ENCODE measurements around the gene RAD52.

RAD52 gene

DNA sequence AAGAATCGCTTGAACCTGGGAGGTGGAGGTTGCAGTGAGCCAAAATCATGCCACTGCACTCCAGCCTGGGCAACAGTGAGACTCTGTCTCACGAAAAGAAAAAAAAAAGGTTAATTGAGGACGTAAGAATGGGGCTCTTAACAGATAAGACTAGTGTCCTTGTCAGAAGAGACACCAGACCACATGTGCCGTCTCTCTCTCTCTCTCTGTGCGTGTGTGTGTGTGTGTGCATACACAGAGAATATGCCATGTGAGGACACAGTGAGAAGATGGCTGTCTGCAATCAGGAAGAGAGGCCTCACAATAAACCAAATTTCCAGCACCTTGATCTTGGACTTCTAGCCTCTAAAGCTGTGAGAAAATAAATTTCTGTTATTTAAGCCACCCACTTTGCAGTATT lies 29.9 kb upstream of the RAD52 start:
- no peaks in the 10 kb centered on the region for H3K9me2 ChIP-seq (replicated peaks; ENCODE audit: insufficient read depth, low read length)
- TF ChIP-seq, protein P1, sequence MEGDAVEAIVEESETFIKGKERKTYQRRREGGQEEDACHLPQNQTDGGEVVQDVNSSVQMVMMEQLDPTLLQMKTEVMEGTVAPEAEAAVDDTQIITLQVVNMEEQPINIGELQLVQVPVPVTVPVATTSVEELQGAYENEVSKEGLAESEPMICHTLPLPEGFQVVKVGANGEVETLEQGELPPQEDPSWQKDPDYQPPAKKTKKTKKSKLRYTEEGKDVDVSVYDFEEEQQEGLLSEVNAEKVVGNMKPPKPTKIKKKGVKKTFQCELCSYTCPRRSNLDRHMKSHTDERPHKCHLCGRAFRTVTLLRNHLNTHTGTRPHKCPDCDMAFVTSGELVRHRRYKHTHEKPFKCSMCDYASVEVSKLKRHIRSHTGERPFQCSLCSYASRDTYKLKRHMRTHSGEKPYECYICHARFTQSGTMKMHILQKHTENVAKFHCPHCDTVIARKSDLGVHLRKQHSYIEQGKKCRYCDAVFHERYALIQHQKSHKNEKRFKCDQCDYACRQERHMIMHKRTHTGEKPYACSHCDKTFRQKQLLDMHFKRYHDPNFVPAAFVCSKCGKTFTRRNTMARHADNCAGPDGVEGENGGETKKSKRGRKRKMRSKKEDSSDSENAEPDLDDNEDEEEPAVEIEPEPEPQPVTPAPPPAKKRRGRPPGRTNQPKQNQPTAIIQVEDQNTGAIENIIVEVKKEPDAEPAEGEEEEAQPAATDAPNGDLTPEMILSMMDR (IDR thresholded peaks at IDR 0.05; ENCODE audit: insufficient read depth, low read length, poor library complexity, severe bottlenecking) = no peak
- TF ChIP-seq EZH2phosphoT487 (conservative IDR thresholded peaks at IDR 0.05; ENCODE audit: low read length) = no peak
- H3F3A ChIP-seq (ENCODE audit: insufficient read depth) = no peaks in the 10 kb centered on the region
- H3K9ac ChIP-seq (ENCODE audit: low read length) = no peak overlapping the region
- no peaks in the 10 kb centered on the region for H3K79me2 ChIP-seq (ENCODE audit: insufficient read depth, low read length)
- no peaks in the 10 kb centered on the region for H3K27me3 ChIP-seq (ENCODE audit: low read length)
- H4K20me1 ChIP-seq (ENCODE audit: low read depth, low read length) = no peaks in the 10 kb centered on the region
- H3K27ac ChIP-seq (ENCODE audit: low read depth, low read length) = no peak overlapping the region
- H2AFZ ChIP-seq (ENCODE audit: low read depth, low read length, severe bottlenecking) = no peak overlapping the region
- no peaks in the 10 kb centered on the region for H3K9me3 ChIP-seq (ENCODE audit: insufficient read depth, low read length)
- no peaks in the 10 kb centered on the region for H3K36me3 ChIP-seq (ENCODE audit: low read length)
- H3K4me2 ChIP-seq (ENCODE audit: low read depth, low read length, poor library complexity, severe bottlenecking) = no peak overlapping the region
- H3K4me3 ChIP-seq (ENCODE audit: insufficient read depth, low read length, poor library complexity, severe bottlenecking) = no peak overlapping the region

DNA sequence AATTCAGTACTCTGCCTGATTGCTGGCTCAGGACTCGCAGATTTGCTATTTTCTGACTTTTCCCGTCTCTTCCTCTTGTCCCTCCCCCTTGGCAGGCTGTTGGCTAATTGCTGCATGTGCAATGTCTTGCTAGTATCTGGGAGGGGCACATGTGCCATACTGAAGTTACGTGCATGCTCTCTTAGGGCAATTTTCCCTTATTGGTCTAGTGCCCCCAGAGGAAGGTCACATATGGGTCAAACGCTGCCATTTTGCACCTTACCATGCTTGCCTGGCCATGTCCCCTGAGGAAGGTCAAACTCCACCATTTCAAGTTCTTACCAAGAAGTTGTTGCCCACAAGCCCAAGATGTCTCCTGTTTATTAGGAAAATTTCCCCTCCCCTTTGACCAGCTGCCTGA lies 27.7 kb upstream of the RAD52 start:
- no peaks in the 10 kb centered on the region for H4K20me1 ChIP-seq (ENCODE audit: low read depth, low read length)
- no peaks in the 10 kb centered on the region for H3K27me3 ChIP-seq (ENCODE audit: low read length)
- H2AFZ ChIP-seq (ENCODE audit: low read depth, low read length, severe bottlenecking) = no peak overlapping the region
- TF ChIP-seq, protein P1 (IDR thresholded peaks at IDR 0.05; ENCODE audit: insufficient read depth, low read length, poor library complexity, severe bottlenecking) = no peak
- TF ChIP-seq EZH2phosphoT487 (conservative IDR thresholded peaks at IDR 0.05; ENCODE audit: low read length) = no peak
- H3K27ac ChIP-seq (ENCODE audit: low read depth, low read length) = no peak overlapping the region
- H3K9ac ChIP-seq (ENCODE audit: low read length) = no peak overlapping the region
- no peaks in the 10 kb centered on the region for H3K79me2 ChIP-seq (ENCODE audit: insufficient read depth, low read length)
- H3K4me3 ChIP-seq (ENCODE audit: insufficient read depth, low read length, poor library complexity, severe bottlenecking) = no peak overlapping the region
- H3F3A ChIP-seq (ENCODE audit: insufficient read depth) = no peaks in the 10 kb centered on the region
- H3K9me2 ChIP-seq (replicated peaks; ENCODE audit: insufficient read depth, low read length) = no peaks in the 10 kb centered on the region
- no peaks in the 10 kb centered on the region for H3K36me3 ChIP-seq (ENCODE audit: low read length)
- no peaks in the 10 kb centered on the region for H3K9me3 ChIP-seq (ENCODE audit: insufficient read depth, low read length)
- H3K4me2 ChIP-seq (ENCODE audit: low read depth, low read length, poor library complexity, severe bottlenecking) = no peak overlapping the region

DNA sequence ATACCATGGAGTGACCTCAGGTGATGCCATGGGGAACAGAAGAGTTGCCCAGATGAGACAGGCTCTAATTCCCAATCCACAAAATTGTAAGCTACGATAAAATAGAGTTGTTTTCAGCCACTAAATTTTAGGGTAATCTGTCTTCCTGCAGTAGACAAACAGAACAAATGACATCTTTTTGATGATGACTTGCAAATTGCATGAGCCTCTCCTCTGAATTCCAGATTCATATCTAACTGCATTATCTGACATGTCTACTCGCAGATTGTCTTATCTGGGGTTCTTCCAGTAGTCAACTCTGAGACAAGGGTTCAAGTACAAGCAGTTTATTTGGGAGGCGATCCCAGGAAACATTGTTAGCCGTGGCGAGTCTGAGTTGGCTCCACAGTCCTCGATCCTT lies 27.1 kb upstream of the RAD52 start:
- no peak overlapping the region for H2AFZ ChIP-seq (ENCODE audit: low read depth, low read length, severe bottlenecking)
- no peak overlapping the region for H3K27ac ChIP-seq (ENCODE audit: low read depth, low read length)
- no peaks in the 10 kb centered on the region for H3K27me3 ChIP-seq (ENCODE audit: low read length)
- TF ChIP-seq, protein P1 (IDR thresholded peaks at IDR 0.05; ENCODE audit: insufficient read depth, low read length, poor library complexity, severe bottlenecking) = no peak
- no peak for TF ChIP-seq EZH2phosphoT487 (conservative IDR thresholded peaks at IDR 0.05; ENCODE audit: low read length)
- no peaks in the 10 kb centered on the region for H4K20me1 ChIP-seq (ENCODE audit: low read depth, low read length)
- H3K9me3 ChIP-seq (ENCODE audit: insufficient read depth, low read length) = no peaks in the 10 kb centered on the region
- H3K79me2 ChIP-seq (ENCODE audit: insufficient read depth, low read length) = no peaks in the 10 kb centered on the region
- H3F3A ChIP-seq (ENCODE audit: insufficient read depth) = no peaks in the 10 kb centered on the region
- H3K4me3 ChIP-seq (ENCODE audit: insufficient read depth, low read length, poor library complexity, severe bottlenecking) = no peak overlapping the region
- no peak overlapping the region for H3K4me2 ChIP-seq (ENCODE audit: low read depth, low read length, poor library complexity, severe bottlenecking)
- no peaks in the 10 kb centered on the region for H3K36me3 ChIP-seq (ENCODE audit: low read length)
- H3K9ac ChIP-seq (ENCODE audit: low read length) = no peak overlapping the region
- H3K9me2 ChIP-seq (replicated peaks; ENCODE audit: insufficient read depth, low read length) = no peaks in the 10 kb centered on the region

Data from SU-DHL-6 (cell line).